GM19328 (cell line): ENCODE measurements around the gene SGCA.

Experiments used
- ATAC-seq: cut with Tn5 transposase; IDR thresholded peaks from one replicate; pipeline ENCODE4 v1.9.1; 2021; ENCODE audit warnings: mild to moderate bottlenecking, moderate library complexity; ENCODE audit not compliant: unreplicated experiment

The SGCA gene

GRCh38 chr17:50219939-50220465 lies 54.2 kb downstream of the SGCA start:
- ATAC-seq: no peak

GRCh38 chr17:50220811-50221210 lies 55.0 kb downstream of the SGCA start:
- ATAC-seq: no peak

- no peak for ATAC-seq
These were observed 55.6 kb downstream of the SGCA start for GRCh38 chr17:50221266-50221863.

DNA sequence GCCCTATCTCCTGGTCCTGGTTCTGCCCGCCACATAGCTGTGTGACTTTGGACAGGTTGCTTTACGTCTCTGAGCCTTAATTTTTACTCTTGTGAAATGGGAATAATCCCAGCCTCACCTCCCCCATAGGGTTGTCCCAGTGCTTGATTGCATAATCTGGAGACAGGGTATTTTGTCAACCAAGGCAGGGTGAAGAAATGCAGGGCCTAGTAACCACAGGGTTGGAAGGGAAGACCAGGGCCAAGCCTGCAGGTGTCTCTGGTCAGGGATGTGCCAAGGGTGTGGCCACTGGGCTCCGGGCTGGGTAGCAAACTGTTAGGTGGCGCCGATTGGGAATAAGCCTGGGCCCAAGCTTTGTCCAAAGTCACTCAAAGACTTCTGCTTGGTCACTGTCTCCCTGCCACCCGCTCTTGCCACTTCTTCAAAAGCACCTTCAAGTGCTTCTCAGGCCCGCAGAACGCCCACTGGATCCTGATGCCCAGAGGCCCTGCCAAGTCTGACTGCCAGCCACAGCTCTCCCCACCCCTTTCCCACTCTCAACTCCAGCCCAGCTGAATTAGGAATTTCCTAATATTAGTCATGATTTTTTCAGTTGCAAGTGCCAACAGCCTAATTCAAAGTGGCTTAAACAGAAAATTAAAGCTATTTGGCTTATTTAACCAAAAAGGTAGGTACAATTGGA lies 56.2 kb downstream of the SGCA start:
- ATAC-seq: no peak

DNA sequence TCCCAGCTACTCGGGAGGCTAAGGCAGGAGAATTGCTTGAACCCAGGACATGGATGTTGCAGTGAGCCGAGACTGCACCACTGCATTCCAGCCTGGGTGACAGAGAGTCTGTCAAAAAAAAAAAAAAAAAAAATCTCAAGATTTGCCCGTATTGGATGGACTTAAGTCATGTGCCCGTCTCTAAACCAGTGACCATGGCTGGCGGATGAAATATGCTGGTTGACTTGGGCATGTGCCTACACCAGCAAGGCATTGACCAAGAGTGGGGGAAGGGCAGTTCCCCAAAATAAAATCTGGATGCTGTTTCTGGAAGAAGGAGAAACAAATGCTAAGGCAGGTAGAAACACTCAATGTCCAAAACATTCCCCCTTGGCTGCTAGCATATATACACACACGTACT lies 57.1 kb downstream of the SGCA start:
- ATAC-seq: no peak
